DOHH2 (cell line): ENCODE results near the gene COTL1.

Source experiments
- EZH2phosphoT487 ChIP-seq: fragments of 200-600 bp; sonication (generic); IDR thresholded peaks from 2 replicates; pipeline ENCODE4 v1.6.1; 2017; ENCODE audit warnings: borderline replicate concordance, mild to moderate bottlenecking, antibody characterized with exemption, low read length, moderate library complexity, mixed read lengths
- TF ChIP-seq, protein P1 (sequence below): fragments of 200-600 bp; sonication (generic); IDR thresholded peaks from one replicate; pipeline ENCODE4 v1.5.1; 2014; ENCODE audit warnings: antibody characterized with exemption, mild to moderate bottlenecking, low read depth, low read length; ENCODE audit not compliant: poor library complexity, severe bottlenecking

DNA sequence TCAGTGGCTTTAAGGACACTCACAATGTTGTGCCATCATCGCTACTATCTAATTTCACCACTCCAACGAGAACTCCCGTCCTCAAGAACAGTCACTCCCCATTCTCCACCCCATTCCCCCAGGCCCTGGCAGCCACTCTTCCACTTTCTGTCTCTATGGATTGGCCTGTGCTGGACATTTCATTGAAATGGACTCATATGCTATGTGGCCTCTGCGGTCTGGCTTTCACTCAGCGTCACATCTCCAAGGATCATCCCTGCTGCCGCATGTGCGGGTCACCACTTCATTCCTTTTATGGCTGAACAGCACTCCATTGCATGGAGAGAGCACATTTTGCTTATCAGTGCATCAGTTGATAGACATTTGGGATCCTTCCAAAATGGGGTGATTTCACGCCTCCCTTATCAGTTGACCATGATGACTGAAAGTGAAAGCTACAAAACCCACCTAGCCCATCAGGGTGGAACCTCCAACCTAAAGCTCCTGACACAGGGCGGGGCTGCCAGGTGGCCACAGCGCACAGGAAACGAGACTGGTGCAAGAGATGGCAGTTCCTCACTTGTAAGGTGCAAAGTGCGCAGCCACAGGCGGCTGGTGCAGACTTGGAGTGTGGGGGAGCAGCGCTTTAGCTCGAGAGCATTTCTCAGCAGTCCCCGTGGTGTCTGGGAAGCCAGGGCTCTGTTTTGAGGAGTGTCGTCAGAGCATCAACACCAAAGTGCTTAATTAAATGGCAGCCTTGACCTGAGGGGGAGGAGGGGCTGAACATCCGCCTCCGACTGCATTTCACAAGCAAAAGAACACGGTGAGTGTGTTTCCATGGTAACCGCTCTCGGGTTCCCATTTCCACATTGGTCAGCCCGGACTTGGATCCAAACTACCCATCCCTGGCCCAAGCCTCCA lies 23.8 kb downstream of the COTL1 start:
- no peak for TF ChIP-seq EZH2phosphoT487
- TF ChIP-seq, protein P1, sequence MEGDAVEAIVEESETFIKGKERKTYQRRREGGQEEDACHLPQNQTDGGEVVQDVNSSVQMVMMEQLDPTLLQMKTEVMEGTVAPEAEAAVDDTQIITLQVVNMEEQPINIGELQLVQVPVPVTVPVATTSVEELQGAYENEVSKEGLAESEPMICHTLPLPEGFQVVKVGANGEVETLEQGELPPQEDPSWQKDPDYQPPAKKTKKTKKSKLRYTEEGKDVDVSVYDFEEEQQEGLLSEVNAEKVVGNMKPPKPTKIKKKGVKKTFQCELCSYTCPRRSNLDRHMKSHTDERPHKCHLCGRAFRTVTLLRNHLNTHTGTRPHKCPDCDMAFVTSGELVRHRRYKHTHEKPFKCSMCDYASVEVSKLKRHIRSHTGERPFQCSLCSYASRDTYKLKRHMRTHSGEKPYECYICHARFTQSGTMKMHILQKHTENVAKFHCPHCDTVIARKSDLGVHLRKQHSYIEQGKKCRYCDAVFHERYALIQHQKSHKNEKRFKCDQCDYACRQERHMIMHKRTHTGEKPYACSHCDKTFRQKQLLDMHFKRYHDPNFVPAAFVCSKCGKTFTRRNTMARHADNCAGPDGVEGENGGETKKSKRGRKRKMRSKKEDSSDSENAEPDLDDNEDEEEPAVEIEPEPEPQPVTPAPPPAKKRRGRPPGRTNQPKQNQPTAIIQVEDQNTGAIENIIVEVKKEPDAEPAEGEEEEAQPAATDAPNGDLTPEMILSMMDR, result no peak
